ENCODE measurements around the gene FAM161B. TPM values are rescaled to one million over a fixed set of nuclear protein-coding genes. Genes with fewer than 3 reads are reported as not detected.
A peak's percentile ranks its signal among the peaks of the same experiment; 100 is the strongest.

The FAM161B gene
- total and polyA plus RNA-seq, 2 of the 8 experiments (the other 6 are each of a cell fraction or from before 2014, with no cell fraction given) = 0.14 to 0.32 TPM

- Histone ChIP-seq H3K79me2 (ENCODE audit: control insufficient read depth in 1 of 2, insufficient read depth in 2 of 2, low read length in 2 of 2) (peaks cover 3 to 43% of the 10 kb centered on the region in 2 experiments; a peak in 3 of 4 replicates), H3K14ac (ENCODE audit: insufficient read length) (no peak overlapping the region), H2BK20ac (ENCODE audit: low read length) (no peak overlapping the region), H4K8ac (ENCODE audit: extremely low read depth, insufficient read depth, low read length) (no peak overlapping the region), H2BK120ac (replicated peaks; ENCODE audit: low read depth, low read length) (no peak overlapping the region), H2BK15ac (ENCODE audit: low read length) (no peak overlapping the region), H3K4ac (replicated peaks; ENCODE audit: insufficient read length, low read depth, low read length) (no peak overlapping the region), H3K36me3 (ENCODE audit: control insufficient read depth in 2 of 4, insufficient read depth in 4 of 4, low read length in 3 of 4) (peaks cover 0 to 3% (median 1%) of the 10 kb centered on the region in 4 experiments; a peak in 3 of 8 replicates), H3K56ac (replicated peaks; ENCODE audit: insufficient read length, low read depth, low read length) (no peak overlapping the region), H3K27ac (ENCODE audit: low read depth, low read length) (no peak overlapping the region), H3K4me1 (replicated peaks in 1 of 4; ENCODE audit: control insufficient read depth in 3 of 4, insufficient read depth in 4 of 4, low read length in 3 of 4) (peaks cover 0 to 2% (median 0%) of the 10 kb centered on the region in 4 experiments; a peak in 1 of 7 replicates), H2BK5ac (ENCODE audit: low read depth, low read length) (no peak overlapping the region), H4K5ac (ENCODE audit: insufficient read length, low read depth, low read length) (no peak overlapping the region), H3K4me3 (ENCODE audit: extremely low read depth in 1 of 4, insufficient read depth in 2 of 4, low read depth in 3 of 4, low read length in 4 of 4) (peak overlapping the region in 1 of 4 experiments; percentile 90; a peak in 1 of 8 replicates), H3K4me2 (ENCODE audit: insufficient read depth in 1 of 2, low read depth in 2 of 2, low read length in 2 of 2) (peak overlapping the region in 1 of 2 experiments; percentile 68; a peak in 2 of 4 replicates), H3K27me3 (replicated peaks in 1 of 4; ENCODE audit: control insufficient read depth in 3 of 4, extremely low read depth in 1 of 4, insufficient read depth in 3 of 4, low read length in 3 of 4) (no peaks in the 10 kb centered on the region), H2AK5ac (ENCODE audit: low read depth, low read length) (no peak overlapping the region), H3K9ac (replicated peaks in 1 of 4; ENCODE audit: extremely low read depth in 1 of 4, low read depth in 3 of 4, low read length in 3 of 4) (no peak overlapping the region), H2BK12ac (ENCODE audit: low read depth, low read length) (no peak overlapping the region), H4K20me1 (replicated peaks in 1 of 2; ENCODE audit: control insufficient read depth in 1 of 2, insufficient read depth in 2 of 2, low read length in 2 of 2) (no peaks in the 10 kb centered on the region), H4K91ac (replicated peaks; ENCODE audit: insufficient read length, low read length) (no peak overlapping the region), H3K79me1 (ENCODE audit: low read depth, low read length) (no peaks in the 10 kb centered on the region), H3K23me2 (ENCODE audit: low read depth, low read length) (peaks cover 10% of the 10 kb centered on the region), H3K9me3 (ENCODE audit: insufficient read depth in 2 of 2, low read depth in 1 of 2, low read length in 1 of 2) (no peaks in the 10 kb centered on the region), H3K18ac (ENCODE audit: extremely low read depth, low read length) (no peak overlapping the region), H3K23ac (ENCODE audit: insufficient read length) (no peak overlapping the region), H2AFZ (ENCODE audit: low read length) (no peak overlapping the region)
- no peak for DNase-seq (ENCODE audit: low read depth in 1 of 2, low spot score in 2 of 2)
- FAIRE-seq = no peak
- POLR2A ChIA-PET (ENCODE audit: partially characterized antibody) = interaction anchor here (2.7 kb wide), 1 partner anchor 36 kb away, joined by 18 read pairs; the partner anchor contains the start of gene PTGR2
- 86% methylated on average over 3 of the region's 3 CpGs; no CpG with 5 or more reads in 1 of the 2 experiments for WGBS, 2 experiments (ENCODE audit: extremely low coverage in 1 of 2, insufficient coverage in 1 of 2, insufficient read length in 1 of 2, insufficient replicate concordance in 2 of 2, low coverage in 1 of 2, low lambda C conversion rate in 2 of 2, missing lambda C conversion rate in 1 of 2)
- CTCF ChIA-PET (ENCODE audit: partially characterized antibody) = interaction anchor here (0.9 kb wide), 2 partner anchors 9 to 12 kb away, joined by 3 read pairs; no protein-coding TSS in a partner anchor
- TF ChIP-seq TCF12 (IDR thresholded peaks at IDR 0.05; ENCODE audit: low read depth, low read length) (no peak), NANOG (IDR thresholded peaks at IDR 0.05; ENCODE audit: insufficient read depth, low read depth, low read length, poor library complexity, severe bottlenecking) (no peak), BRCA1 (IDR thresholded peaks at IDR 0.05; ENCODE audit: low read depth, low read length) (no peak), CREB1 (IDR thresholded peaks at IDR 0.05) (no peak), SP1 (IDR thresholded peaks at IDR 0.05; ENCODE audit: low read depth, low read length) (no peak), RNF2 (IDR thresholded peaks at IDR 0.05; ENCODE audit: borderline replicate concordance, low read depth, low read length, missing control alignments, poor library complexity, severe bottlenecking) (no peak), FOSL1 (IDR thresholded peaks at IDR 0.05; ENCODE audit: insufficient read depth, low read depth, low read length) (no peak), SIRT6 (IDR thresholded peaks at IDR 0.05; ENCODE audit: low read length) (no peak), CHD2 (IDR thresholded peaks at IDR 0.05; ENCODE audit: low read length) (no peak), CTBP2 (IDR thresholded peaks at IDR 0.05; ENCODE audit: borderline replicate concordance, insufficient read depth, insufficient read length, low read length) (no peak), EZH2 (IDR thresholded peaks at IDR 0.05; ENCODE audit: low read depth, low read length, severe bottlenecking) (no peak)
- TF ChIP-seq, protein P1, sequence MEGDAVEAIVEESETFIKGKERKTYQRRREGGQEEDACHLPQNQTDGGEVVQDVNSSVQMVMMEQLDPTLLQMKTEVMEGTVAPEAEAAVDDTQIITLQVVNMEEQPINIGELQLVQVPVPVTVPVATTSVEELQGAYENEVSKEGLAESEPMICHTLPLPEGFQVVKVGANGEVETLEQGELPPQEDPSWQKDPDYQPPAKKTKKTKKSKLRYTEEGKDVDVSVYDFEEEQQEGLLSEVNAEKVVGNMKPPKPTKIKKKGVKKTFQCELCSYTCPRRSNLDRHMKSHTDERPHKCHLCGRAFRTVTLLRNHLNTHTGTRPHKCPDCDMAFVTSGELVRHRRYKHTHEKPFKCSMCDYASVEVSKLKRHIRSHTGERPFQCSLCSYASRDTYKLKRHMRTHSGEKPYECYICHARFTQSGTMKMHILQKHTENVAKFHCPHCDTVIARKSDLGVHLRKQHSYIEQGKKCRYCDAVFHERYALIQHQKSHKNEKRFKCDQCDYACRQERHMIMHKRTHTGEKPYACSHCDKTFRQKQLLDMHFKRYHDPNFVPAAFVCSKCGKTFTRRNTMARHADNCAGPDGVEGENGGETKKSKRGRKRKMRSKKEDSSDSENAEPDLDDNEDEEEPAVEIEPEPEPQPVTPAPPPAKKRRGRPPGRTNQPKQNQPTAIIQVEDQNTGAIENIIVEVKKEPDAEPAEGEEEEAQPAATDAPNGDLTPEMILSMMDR (IDR thresholded peaks at IDR 0.05; ENCODE audit: control extremely low read depth in 1 of 3, insufficient read depth in 1 of 3, low read depth in 1 of 3, low read length in 3 of 3) = no peak
These were observed 61.5 kb downstream of the FAM161B start for GRCh38 chr14:73888460-73888725.
